Mesothelial cell of epicardium (in vitro differentiated cells): Measurements from ENCODE around the gene NUDT9. TPM values are rescaled to one million over a fixed set of nuclear protein-coding genes. Genes with fewer than 3 reads are reported as not detected.
A peak's percentile ranks its signal among the peaks of the same experiment; 100 is the strongest.
"Not testable (repeated sequence)": the region's sequence is repeated elsewhere in the genome, so short reads cannot be mapped to it uniquely, and the experiment has no call there.

ENCODE experiments used
- DNase-seq, 2 experiments: peaks; one replicate each; pipeline ENCODE4 v3.0.0; 2021; ENCODE audit warnings: low spot score in 2 of 2; ENCODE audit not compliant: unreplicated experiment in 2 of 2
- H3K27ac Mint-ChIP-seq: 2 replicates; pipeline ENCODE4 v1.8.0; 2021; ENCODE audit warnings: mixed read lengths
- H3K27me3 Mint-ChIP-seq: 2 replicates; pipeline ENCODE4 v1.8.0; 2021; ENCODE audit warnings: low read depth, mixed read lengths
- H3K36me3 Mint-ChIP-seq: 2 replicates; pipeline ENCODE4 v1.8.0; 2021; ENCODE audit warnings: mixed read lengths
- H3K4me1 Mint-ChIP-seq: 2 replicates; pipeline ENCODE4 v1.8.0; 2021; ENCODE audit warnings: mixed read lengths
- H3K4me3 Mint-ChIP-seq: 2 replicates; pipeline ENCODE4 v1.8.0; 2021; ENCODE audit warnings: mild to moderate bottlenecking, moderate library complexity, mixed read lengths
- H3K9me3 Mint-ChIP-seq: 2 replicates; pipeline ENCODE4 v1.8.0; 2021; ENCODE audit warnings: mixed read lengths
- CTCF ChIP-seq: fragments of 200-600 bp; sonication (generic); IDR thresholded peaks from one replicate; pipeline ENCODE4 v1.5.0; 2021; ENCODE audit warnings: antibody characterized with exemption; ENCODE audit not compliant: unreplicated experiment
- total RNA-seq: library from RNA; stranded (reverse); gene quantifications from 3 replicates; pipeline ENCODE4 v1.2.1, GENCODE V29; 2021

Gene NUDT9
- total RNA-seq, 1 donor from 2014 or later = 26.0 TPM

GRCh38 chr4:87387237-87387636 is 35.1 kb upstream of the NUDT9 start:
- DNase-seq = no peak
- H3K4me3 Mint-ChIP-seq = no peak overlapping the region
- H3K27me3 Mint-ChIP-seq = no peaks in the 10 kb centered on the region
- no peak for TF ChIP-seq CTCF
- H3K4me1 Mint-ChIP-seq = peaks cover 20% of the 10 kb centered on the region
- no peak overlapping the region for H3K27ac Mint-ChIP-seq
- H3K9me3 Mint-ChIP-seq = peaks cover 31% of the 10 kb centered on the region
- peaks cover 28% of the 10 kb centered on the region for H3K36me3 Mint-ChIP-seq

- Mint-ChIP-seq H3K4me1 (peaks cover 20% of the 10 kb centered on the region), H3K4me3 (no peak overlapping the region), H3K36me3 (peaks cover 19% of the 10 kb centered on the region), H3K27me3 (no peaks in the 10 kb centered on the region), H3K27ac (no peak overlapping the region), H3K9me3 (peaks cover 25% of the 10 kb centered on the region)
- no peak for DNase-seq
- no peak for TF ChIP-seq CTCF
Measured at GRCh38 chr4:87388901-87389300, 33.5 kb upstream of the NUDT9 start.

GRCh38 chr4:87390055-87390454 is 32.3 kb upstream of the NUDT9 start:
- peaks cover 20% of the 10 kb centered on the region for H3K4me1 Mint-ChIP-seq
- H3K4me3 Mint-ChIP-seq = peak overlapping the region; percentile 90
- H3K9me3 Mint-ChIP-seq = peaks cover 17% of the 10 kb centered on the region
- H3K36me3 Mint-ChIP-seq = peaks cover 11% of the 10 kb centered on the region
- H3K27me3 Mint-ChIP-seq, DNase-seq: not testable (repeated sequence)
- H3K27ac Mint-ChIP-seq = peak overlapping the region; percentile 34

- Mint-ChIP-seq H3K4me3 (peak overlapping the region; percentile 90), H3K36me3 (peaks cover 9% of the 10 kb centered on the region), H3K27ac (peak overlapping the region; percentile 93), H3K4me1 (peaks cover 20% of the 10 kb centered on the region), H3K27me3 (no peaks in the 10 kb centered on the region), H3K9me3 (peaks cover 14% of the 10 kb centered on the region)
- DNase-seq = no peak
- TF ChIP-seq CTCF = no peak
Measured at GRCh38 chr4:87390551-87390890, 31.9 kb upstream of the NUDT9 start.

- Mint-ChIP-seq H3K27me3 (no peaks in the 10 kb centered on the region), H3K36me3 (peaks cover 9% of the 10 kb centered on the region), H3K4me1 (peaks cover 20% of the 10 kb centered on the region), H3K4me3 (peak within 1 kb of the TSS; percentile 90), H3K27ac (peak within 1 kb of the TSS; percentile 93), H3K9me3 (peaks cover 14% of the 10 kb centered on the region)
- DNase-seq = peak; percentile 40 to 69
- no peak for TF ChIP-seq CTCF
Measured at GRCh38 chr4:87390891-87391575, 31.3 kb upstream of the NUDT9 start, which contains the start of gene HSD17B11. TSS of gene HSD17B11 (minus strand) at chr4:87391188. CDS start at chr4:87391070, 118 bp downstream.

- H3K4me1 Mint-ChIP-seq = peaks cover 20% of the 10 kb centered on the region
- peaks cover 5% of the 10 kb centered on the region for H3K36me3 Mint-ChIP-seq
- TF ChIP-seq CTCF = no peak
- peaks cover 11% of the 10 kb centered on the region for H3K9me3 Mint-ChIP-seq
- no peaks in the 10 kb centered on the region for H3K27me3 Mint-ChIP-seq
- no peak for DNase-seq
- peak overlapping the region; percentile 93 for H3K27ac Mint-ChIP-seq
- H3K4me3 Mint-ChIP-seq = peak overlapping the region; percentile 90
Measured at GRCh38 chr4:87391576-87392054, 30.8 kb upstream of the NUDT9 start.
